Measurements from ENCODE around the gene LPAR3. TPM values are rescaled to one million over a fixed set of nuclear protein-coding genes. Genes with fewer than 3 reads are reported as not detected.

Gene LPAR3
- total RNA-seq, 1 experiment from 2014 or later: not detected

- H2AFZ ChIP-seq: no peak overlapping the region
- H3K79me2 ChIP-seq (ENCODE audit: low read depth): no peaks in the 10 kb centered on the region
- no peaks in the 10 kb centered on the region for H3K36me3 ChIP-seq (ENCODE audit: low read depth)
- no peak overlapping the region for H3K4me2 ChIP-seq
- BruUV-seq (replicated peaks): no TSS peak
- no peak for DNase-seq
- POLR2A ChIA-PET (ENCODE audit: unreplicated experiment): interaction anchor here (0.6 kb wide), 1 partner anchor 20 kb away, joined by 5 read pairs; no protein-coding TSS in a partner anchor
- H3K4me3 ChIP-seq: no peak overlapping the region
- TF ChIP-seq CTCF (conservative IDR thresholded peaks at IDR 0.05): no peak
- intact Hi-C loops (cut with micrococcal nuclease; ENCODE audit: unreplicated experiment): no loop called here
- peaks cover 3% of the 10 kb centered on the region; the same call in 1 of the 2 replicates for H3F3A ChIP-seq (ENCODE audit: insufficient read depth, low read depth)
- H4K20me1 ChIP-seq (ENCODE audit: insufficient read depth): no peaks in the 10 kb centered on the region
- no peaks in the 10 kb centered on the region for H3K27me3 ChIP-seq (ENCODE audit: insufficient read depth, low read depth)
- no peak overlapping the region for H3K27ac ChIP-seq
- no peaks in the 10 kb centered on the region for H3K9me2 ChIP-seq (ENCODE audit: insufficient read depth)
- H3K9me3 ChIP-seq (ENCODE audit: insufficient read depth, low read depth): no peaks in the 10 kb centered on the region
- peaks cover 3% of the 10 kb centered on the region for H3K4me1 ChIP-seq (replicated peaks; ENCODE audit: insufficient read depth)
- CTCF ChIA-PET: no interaction called here
Observed at GRCh38 chr1:84918726-84919336, 25.8 kb upstream of the LPAR3 start.

GRCh38 chr1:84916897-84917296, 23.9 kb upstream of the LPAR3 start:
- Histone ChIP-seq H4K20me1 (ENCODE audit: insufficient read depth) (no peaks in the 10 kb centered on the region), H3F3A (ENCODE audit: insufficient read depth, low read depth) (peaks cover 7% of the 10 kb centered on the region), H3K79me2 (ENCODE audit: low read depth) (no peaks in the 10 kb centered on the region), H2AFZ (no peak overlapping the region), H3K4me3 (no peak overlapping the region), H3K4me1 (replicated peaks; ENCODE audit: insufficient read depth) (peaks cover 8% of the 10 kb centered on the region), H3K9me2 (ENCODE audit: insufficient read depth) (no peaks in the 10 kb centered on the region), H3K9me3 (ENCODE audit: insufficient read depth, low read depth) (no peaks in the 10 kb centered on the region), H3K36me3 (ENCODE audit: low read depth) (no peaks in the 10 kb centered on the region), H3K27me3 (ENCODE audit: insufficient read depth, low read depth) (no peaks in the 10 kb centered on the region), H3K27ac (no peak overlapping the region), H3K4me2 (no peak overlapping the region)
- no TSS peak for BruUV-seq (replicated peaks)
- ChIA-PET POLR2A (ENCODE audit: unreplicated experiment) (no interaction called here), CTCF (no interaction called here)
- no peak for TF ChIP-seq CTCF (conservative IDR thresholded peaks at IDR 0.05)
- TF ChIP-seq EZH2 (IDR thresholded peaks at IDR 0.05; ENCODE audit: low read depth): no peak
- intact Hi-C loops (cut with micrococcal nuclease; ENCODE audit: unreplicated experiment): no loop called here
- DNase-seq: no peak

DNA sequence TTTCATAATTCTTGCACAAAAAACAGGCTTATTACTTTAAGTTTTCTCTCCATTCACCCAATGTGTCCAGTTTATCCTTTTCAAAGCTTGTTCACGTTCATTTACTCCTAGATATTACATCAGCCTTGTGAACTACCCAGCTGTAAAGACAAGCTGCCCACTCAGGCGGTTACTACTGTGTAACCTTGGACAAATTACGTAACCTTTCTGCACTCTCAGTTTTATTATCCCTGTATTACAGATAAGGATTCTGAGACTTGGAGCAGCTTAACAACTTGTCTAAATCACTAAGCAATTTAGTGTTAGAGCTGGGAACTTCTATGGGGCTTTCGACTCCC, 20.5 kb upstream of the LPAR3 start:
- ChIA-PET POLR2A (ENCODE audit: unreplicated experiment) (interaction anchor here (0.7 kb wide), 1 partner anchor 923 kb away, joined by 3 read pairs; no protein-coding TSS in a partner anchor), CTCF (no interaction called here)
- H3K27me3 ChIP-seq (ENCODE audit: insufficient read depth, low read depth): no peaks in the 10 kb centered on the region
- H2AFZ ChIP-seq: 0 out of 2 replicates have a peak overlapping the region, but pooled peaks have one; percentile 5
- no peaks in the 10 kb centered on the region for H3K79me2 ChIP-seq (ENCODE audit: low read depth)
- no peaks in the 10 kb centered on the region for H4K20me1 ChIP-seq (ENCODE audit: insufficient read depth)
- no peak overlapping the region for H3K4me3 ChIP-seq
- peaks cover 8% of the 10 kb centered on the region for H3K4me1 ChIP-seq (replicated peaks; ENCODE audit: insufficient read depth)
- DNase-seq: no peak
- H3K9me3 ChIP-seq (ENCODE audit: insufficient read depth, low read depth): no peaks in the 10 kb centered on the region
- no peaks in the 10 kb centered on the region for H3K36me3 ChIP-seq (ENCODE audit: low read depth)
- no peak overlapping the region for H3K27ac ChIP-seq
- peak overlapping the region; percentile 29 for H3K4me2 ChIP-seq
- intact Hi-C loops (cut with micrococcal nuclease; ENCODE audit: unreplicated experiment): no loop called here
- H3K9me2 ChIP-seq (ENCODE audit: insufficient read depth): no peaks in the 10 kb centered on the region
- BruUV-seq (replicated peaks): no TSS peak
- peaks cover 7% of the 10 kb centered on the region for H3F3A ChIP-seq (ENCODE audit: insufficient read depth, low read depth)
- TF ChIP-seq CTCF (conservative IDR thresholded peaks at IDR 0.05) (no peak), EZH2 (IDR thresholded peaks at IDR 0.05; ENCODE audit: low read depth) (no peak)

Measured in PC-9 (cell line).